DMS79 treated with DMSO at 0.1 percent for 48 hours (cell line): ENCODE measurements around the gene GPR25.

ENCODE experiments used
- DNase-seq: peaks from one replicate; lab custom pipeline; 2025; lab: John Stamatoyannopoulos, UW

The GPR25 gene

DNA sequence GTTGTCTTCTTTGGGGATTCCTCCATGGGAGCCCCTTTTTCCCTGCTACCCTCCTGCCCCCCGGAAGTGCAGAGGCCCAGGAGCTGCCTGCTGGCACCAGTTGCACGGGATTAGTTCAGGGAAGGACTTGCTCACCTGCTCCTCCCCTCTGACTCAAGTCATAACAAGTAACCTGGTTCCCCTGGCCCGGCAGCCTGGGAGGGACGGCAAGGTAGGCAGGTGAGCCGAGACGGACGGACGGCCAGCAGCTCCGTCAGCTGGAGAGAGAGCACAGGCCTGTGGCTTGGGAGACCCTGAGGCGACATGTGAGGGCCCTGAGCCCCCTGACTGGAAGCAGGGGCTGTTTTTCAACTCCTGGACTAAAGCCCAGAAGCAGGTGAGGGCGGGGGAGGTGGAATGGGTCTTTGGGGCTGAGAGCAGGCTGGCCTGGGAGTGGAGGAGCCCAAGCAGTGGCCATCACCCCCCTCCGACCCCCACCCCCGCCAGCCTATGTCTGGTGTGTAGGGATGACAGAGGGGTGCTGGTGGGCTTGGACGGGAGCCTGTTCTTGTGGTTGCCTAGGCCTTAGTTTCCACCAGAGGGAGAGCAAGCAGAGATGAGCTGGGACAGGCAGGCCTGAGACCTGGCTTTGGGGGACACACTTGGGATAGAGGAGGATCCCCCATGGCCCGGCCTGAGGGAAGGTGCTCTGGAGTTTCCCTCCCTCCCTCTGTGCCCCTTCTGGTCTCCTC, 22.1 kb downstream of the GPR25 start, which contains the start of gene INAVA:
Gene INAVA (plus strand): TSS at position 189 of the 731 bp plus-strand sequence. CDS start 3,501 bp downstream, outside the sequence.
- no peak for DNase-seq

DNA sequence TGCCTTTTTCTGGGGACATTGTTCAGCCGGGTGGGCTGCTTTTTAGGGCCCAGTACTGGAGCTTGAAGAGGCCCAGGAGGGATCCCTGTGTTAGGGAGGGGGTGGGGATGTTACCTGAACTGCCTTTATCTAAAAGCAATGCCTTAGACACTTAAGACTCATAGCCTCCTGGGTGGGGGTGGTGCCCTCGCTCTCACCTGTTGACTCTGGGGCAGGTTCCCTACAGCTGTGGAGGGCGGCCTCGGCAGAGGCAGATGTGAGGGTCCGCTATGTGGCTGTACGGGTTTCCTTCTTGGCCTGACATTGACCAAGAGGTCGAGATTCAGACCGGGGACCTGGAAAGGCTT, 22.6 kb downstream of the GPR25 start:
- DNase-seq, result no peak

DNA sequence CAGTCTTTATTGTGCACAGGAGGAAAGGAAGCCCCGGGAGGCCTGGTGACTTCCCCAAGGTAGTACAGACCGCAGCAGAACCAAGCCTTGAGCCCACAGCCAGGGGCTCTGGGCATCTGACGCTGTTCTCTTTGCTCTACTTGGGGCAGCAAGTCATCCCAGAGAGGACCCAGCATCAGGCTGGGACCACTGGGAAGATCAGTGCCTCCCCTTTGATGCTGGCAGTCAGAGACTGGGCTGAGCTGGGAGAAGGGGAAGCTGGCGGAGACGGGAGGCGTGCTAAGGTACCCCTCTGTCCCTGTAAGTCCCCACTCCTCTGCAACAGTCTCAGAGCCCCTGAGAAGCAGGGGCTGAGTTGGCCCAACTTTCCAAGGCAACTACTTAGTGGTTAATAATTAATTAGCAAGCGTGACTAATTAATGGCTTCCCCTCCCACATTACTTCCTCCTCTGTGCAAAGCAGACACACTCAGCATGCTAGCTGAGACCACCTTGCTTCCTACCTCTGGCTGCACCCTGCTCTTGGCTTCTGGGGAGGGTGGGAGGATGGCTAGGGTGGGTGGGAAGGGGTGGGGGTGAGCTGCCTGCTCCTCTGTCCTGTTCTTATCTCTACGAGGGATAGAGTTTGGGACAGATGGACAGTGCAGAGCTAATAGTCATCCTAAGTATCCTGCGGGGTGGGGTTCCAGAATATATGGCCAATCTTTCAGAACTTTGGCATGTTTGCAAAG, 23.2 kb downstream of the GPR25 start:
- no peak for DNase-seq

DNA sequence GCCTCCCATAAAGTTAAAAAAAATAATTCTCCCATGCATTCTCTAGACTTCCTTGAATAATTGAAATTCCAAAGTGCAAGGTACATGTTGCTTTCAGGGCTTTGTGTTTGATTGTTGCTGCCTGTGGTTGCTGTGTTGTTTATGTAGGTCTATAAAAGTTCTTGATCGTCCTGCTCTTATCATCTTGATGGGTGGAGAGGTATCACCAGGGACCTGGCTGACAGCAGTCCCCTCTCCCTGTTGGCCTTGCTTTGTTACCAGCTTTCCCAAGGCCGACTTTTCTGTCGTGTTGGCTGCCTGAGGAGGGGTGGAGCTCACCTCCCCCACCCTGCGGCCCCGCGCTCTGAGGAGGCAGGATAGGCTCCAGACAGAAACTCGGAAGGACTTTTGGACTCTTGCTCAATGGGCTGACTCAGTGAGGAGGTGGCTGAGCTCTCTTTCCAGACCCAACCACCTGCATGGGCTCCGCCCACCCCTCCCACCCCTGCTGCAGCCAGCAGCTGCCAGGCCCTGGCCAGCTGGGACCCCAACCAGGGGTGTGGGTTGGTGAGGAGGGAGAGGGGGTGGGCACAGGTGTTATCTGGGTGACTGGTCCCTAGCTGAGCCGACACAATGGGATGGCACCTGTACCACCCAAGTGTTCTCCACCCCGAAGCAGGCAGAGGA, 23.9 kb downstream of the GPR25 start:
- DNase-seq, result no peak

DNA sequence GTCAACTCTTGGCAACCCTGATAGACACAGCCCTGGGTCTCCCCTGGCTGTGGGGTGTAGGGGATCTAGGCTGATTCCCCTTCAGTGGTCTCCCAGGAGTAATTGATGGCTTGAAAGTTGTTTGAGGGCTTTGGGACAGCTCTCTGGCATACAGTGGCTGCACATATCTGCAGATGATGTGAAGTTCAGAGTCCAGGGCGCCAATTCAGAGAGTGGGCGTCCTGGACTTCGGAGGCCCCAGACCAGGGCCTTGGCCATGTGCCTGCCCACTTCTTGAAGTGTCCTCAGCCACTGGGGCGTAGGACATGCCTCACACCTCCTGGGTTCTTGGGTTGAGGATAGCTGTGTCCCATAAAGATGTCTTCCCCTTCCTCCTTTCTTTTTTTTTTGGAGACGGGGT, 24.5 kb downstream of the GPR25 start:
- no peak for DNase-seq

DNA sequence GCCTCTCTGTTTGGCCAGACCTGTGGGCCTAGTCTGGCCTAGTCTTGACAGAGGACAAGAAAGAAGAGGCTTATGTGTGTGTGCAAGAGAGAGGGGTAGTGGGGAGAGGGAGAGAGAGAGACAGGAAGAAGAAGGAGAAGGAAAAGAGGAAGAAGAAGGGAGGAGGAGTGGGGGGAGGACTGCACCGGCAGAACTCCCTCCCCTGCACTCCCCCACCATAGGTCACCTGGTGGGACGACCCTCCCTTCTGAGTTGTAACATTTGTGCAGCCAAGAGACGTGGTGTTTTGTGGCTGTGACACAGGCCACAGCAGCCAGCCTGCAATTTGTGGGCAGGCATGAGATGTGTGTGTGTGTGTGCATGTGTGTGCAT, 26.2 kb downstream of the GPR25 start:
- DNase-seq, result no peak

DNA sequence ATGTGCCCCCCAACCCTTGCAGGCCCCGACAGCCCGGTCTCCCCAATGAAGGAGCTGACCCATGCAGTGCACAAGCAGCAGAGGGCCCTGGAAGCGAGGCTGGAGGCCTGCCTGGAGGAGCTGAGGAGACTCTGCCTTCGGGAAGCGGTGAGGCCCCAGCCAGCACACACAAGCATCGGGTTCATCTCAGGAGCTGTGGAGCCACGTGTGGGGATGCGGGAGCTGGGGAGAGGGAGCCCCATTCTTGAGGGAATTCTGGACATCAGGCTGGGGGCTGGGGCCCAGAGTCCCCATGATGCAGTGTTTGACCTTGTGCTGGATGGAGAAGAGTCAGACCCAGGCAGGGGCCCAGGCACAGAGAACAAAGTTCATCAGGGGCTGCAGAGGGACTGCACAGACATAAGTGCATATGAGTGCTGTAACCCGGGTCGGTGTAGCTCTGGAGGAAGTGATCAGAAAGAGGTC, 26.7 kb downstream of the GPR25 start:
- DNase-seq, result no peak

DNA sequence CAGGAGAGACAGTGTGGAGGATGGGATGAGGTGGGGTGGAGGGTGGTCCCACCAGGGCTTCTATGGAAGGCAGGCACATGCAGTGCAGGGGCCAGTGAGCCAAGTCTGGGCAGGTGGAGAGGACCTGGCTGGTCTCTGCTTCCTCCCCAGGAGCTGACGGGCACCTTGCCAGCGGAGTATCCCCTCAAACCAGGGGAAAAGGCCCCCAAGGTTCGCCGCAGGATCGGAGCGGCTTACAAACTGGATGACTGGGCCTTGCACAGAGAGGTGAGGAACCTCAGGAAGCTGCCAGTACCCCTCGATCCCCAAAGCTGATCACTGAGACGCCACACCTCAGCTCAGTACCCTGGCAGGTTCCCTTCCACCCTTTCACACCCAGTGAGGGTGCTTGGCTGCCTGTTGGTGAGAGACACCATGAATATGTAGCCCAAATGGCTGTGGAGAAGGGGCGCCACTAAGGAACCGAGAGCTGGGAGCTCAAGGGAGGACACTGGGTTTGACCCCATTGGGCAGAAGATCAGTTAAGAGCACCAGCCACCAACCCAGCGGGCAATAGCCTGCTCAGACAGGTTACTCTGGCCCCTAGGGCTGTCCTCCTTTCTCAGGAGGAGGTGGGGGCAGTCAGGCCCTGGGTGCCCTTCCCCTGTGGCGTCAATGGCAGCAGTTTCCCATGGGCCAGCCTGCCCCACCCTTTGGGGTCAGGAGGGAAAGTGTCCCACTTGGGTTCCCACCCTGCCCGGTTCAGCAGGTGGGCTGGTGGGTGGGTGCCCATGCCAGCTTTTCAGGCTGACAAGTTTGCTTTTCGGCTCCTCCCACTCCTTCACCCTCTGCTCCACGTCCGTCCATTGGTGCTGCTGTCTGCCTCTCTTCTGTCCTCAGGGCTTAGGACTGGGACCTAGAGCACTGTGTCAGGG, 27.4 kb downstream of the GPR25 start:
- DNase-seq, result no peak

DNA sequence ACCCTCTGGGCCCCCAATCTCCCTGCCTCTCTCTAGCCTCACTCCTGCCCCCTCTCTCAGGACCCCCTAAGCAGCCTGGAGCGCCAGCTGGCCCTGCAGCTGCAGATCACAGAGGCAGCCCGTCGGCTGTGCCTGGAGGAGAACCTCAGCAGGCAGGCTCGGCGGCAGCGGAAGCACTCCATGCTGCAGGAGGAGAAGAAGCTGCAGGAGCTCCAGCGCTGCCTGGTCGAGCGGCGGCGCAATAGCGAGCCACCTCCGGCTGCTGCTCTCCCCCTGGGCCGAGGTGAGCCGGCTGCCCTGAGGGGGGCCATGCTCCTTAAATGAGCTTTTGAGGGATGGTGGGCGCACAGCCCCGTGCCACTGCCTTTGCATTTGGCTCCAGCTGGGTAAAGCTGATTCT, 28.1 kb downstream of the GPR25 start:
- DNase-seq, result no peak

DNA sequence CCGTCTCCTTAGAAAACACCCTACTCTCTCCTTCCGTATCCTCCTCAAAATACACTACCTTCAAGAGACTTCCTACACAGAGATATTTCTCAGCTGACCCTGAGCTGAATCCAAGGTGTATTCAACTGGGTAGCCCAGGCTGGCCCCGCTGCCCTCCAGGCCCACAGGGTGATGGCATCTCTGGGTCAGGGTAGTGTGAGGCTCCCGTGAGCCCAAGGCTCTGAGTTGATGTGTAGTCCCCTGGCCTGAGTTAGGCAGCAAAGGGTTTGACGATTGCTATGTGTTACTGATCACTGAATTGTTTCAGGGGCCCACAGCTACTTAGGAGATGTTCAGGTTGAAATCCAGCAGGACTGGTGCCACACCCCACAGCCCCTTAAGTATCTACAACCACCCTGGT, 28.6 kb downstream of the GPR25 start:
- no peak for DNase-seq

DNA sequence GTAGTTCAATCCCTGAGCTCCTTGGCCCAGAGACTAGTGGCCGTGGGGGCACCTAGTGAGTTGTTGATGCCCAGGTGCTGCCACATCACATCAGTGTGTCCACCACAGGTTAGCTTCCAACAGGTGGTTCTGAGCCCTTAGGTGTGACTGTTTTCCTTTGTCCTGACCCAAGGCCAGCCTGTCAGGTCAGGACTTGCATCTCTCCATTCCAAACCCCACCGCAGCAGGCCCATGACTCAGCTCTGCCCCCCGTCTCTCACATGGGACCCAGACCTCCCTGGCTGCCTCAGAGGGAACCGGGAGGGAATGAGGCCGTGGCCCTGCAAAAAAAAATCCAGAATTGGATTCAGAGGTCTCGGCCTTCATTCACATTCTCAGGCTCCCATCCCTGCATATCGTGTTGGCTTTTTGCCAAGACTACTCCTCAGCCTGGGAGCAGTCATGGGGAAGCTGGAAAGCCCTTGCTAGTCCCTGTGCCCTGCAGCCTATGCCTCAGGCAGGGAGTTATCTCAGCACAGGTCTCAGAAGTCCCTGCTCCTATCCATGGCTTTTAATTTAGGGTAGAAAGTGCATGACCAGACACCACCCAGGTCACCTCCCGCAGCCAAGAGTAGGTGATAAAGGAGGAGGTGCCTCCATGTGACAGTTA, 29.1 kb downstream of the GPR25 start:
- DNase-seq, result no peak

DNA sequence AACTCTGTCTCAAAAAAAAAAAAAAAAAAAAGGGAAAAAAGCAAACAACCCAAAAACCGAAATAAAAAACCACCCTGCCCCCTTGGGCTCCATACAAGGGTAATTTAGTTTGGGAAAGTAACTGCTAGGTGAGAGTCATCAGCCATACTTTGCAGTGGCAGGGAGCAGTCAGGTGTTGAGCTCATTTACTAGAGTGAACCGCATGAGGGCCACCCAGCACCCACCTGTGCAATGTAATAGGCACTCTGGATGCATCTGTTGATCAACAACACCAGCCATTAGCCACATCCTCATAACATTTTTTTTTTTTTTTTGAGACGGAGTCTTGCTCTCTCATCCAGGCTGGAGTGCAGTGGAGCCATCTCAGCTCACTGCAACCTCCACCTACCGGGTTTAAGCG, 31.0 kb downstream of the GPR25 start:
- no peak for DNase-seq

DNA sequence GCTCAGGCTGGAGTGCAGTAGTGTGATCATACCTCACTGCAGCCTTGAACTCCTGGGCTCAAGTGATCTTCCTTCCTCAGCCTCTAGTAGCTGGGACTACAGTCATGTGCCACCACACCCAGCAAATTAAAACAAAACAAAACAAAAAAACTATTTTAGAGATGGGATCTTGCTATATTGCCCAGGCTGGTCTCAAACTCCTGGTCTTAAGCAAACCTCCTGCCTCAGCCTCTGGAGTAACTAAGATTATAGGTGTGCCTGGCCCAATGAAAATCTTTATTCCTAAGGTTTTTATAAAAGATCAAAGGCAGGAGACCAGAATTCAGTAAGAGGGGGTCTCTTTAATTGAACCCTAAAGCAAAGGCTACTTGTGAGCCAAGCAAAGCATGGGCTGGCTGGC, 32.0 kb downstream of the GPR25 start:
- DNase-seq, result no peak

DNA sequence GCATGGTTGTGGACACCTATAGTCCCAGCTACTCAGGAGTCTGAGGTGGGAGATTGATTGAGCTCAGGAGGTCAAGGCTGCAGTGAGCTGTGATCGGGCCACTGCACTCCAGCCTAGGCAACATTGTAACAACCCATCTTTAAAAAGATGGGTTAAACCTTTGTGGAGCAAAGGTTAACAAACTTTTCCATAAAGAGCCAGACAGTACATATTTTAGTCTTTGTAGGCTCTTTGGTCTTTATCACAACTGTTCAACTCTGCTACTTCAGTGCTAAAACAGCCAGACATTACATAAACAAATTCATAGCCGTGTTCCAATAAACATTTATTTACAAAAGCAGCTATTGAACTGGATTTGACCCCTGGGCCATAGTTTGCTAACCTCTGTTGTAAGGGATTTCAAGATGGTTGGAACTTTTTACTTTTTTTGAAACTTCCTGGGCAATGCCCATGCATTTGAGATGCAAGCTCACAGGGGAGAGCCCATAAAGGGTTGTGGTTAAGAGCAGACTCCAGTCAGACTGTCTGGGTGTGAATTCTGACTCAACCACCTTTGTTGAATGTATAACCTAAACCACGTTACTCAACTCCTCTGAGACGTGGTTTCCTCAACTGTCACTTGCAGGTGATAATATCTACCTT, 32.8 kb downstream of the GPR25 start:
- no peak for DNase-seq

DNA sequence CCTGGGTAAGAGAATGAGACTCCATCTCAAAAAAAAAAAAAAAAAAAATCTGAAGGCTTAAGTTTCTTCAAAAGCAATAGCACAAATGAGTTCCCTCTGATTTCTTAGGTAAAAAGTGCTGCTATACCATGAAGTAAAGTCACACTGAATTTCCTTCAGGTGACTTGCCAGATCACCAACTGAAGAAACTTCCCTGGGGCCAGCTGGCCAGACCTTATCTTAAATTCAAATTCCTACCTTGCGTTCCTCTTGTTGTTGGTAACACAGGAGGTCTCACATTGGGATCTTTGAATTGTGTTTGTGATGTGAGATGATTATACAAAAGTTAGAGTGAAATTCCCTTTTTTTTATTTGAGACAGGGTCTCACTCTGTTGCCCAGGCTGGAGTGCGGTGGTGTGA, 33.7 kb downstream of the GPR25 start:
- no peak for DNase-seq

DNA sequence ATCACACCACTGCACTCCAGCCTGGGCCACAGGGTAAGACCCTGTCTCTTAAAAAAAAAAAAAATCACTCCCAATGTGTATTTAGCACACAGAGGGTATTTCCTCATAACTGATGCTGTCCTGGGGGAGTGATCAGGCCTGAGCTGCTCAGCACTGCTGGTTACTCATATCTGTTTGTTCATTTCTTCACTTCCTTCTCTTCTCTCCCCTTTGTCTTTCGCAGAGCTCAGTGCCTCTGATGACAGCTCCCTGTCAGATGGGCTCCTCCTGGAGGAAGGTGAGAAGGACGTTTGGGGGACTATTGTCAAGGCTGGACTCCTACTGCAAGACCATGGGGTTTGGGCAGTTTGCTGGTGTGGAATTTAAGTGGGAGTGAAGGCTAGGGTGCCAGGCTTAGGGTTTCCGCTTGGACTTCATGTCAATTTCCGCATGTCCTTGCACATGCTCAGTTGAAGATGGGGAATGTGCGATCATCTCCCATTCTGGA, 34.9 kb downstream of the GPR25 start:
- no peak for DNase-seq

DNA sequence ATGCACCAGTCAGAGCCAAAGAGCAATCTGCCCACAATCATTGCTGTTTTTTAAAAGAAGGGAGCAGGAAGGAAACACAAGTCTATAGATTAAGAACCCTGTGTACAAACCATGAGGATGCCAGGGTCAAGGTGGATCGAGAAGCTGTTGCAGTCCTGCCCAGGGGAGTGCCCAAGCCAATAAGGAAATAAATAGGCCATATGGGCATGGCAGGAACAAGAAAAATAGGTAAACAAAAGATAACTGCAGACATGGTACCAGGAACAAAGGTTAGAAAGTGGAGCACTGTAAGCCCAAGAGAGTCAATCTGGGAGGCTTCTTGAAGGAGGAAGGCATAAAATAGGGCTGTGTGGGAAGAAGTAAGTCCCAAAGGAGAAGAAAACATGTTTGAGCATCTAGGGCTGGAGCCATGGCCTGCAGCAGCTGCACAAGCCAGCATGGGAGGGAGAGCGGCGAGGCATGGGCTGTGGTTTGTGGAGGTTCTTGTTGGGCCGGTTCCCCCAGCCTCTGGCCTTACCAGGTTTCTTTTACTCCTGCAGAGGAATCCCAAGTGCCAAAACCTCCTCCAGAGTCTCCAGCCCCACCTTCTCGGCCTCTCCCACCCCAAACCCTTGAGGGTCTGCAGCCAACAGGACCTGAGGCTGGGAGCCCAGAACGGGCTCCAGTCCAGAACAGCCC, 35.5 kb downstream of the GPR25 start:
- no peak for DNase-seq

DNA sequence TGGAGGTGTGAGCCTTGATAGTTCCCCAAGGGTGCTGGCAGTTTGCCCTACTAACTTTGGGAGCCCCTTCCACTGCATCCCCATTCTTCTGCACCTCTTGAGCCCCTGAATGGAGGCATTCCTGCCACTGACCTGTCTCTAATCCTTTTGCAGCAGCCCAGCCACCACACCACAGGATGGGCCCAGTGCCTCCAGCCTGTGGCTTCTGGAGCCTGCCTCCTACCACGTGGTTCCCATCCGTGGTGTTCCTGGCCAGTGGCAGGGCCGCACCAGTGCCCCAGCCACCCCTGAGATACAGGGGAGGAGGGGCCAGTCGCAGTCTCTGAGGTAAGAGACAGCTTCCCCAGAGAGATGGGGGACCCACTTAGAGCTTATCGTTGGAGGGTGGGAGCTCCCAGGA, 36.3 kb downstream of the GPR25 start:
- no peak for DNase-seq

DNA sequence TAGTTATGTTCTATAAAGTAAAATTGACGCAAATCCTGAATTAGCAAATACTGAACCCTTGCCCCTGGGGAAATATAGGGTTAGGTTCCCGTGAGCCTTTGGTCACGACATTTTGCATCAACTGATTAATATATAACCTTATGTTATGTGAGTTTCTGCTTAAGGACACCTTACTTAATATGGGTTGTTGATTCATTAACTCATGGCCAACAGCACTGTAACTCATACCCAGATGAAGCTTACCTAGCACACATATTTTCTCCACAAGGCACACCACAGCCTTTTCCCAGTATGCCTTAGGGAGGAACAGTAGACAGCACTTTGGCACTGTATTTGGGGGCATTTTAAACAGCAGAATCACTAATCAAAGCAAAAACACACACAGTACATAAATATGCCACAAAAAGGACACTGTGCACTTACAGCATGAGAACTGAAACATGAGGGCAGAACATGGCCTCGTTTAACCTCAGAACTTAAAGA, 37.0 kb downstream of the GPR25 start:
- no peak for DNase-seq

DNA sequence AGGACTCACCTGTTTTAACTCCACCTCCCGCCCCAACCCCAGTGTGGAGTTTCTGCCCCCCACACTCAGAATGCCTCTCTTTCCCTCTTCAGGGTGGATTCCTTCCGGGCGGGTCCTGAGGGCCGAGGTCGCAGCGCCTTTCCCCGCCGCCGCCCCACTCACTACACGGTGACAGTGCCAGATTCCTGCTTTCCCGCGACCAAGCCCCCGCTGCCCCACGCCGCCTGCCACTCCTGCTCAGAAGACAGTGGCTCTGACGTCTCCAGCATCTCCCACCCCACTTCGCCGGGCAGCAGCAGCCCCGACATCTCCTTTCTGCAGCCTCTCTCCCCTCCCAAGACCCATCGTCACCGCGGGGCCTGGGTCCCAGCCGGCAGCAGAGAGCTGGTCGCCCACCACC, 38.6 kb downstream of the GPR25 start:
- no peak for DNase-seq
